ENCODE data around the gene DDC.

Gene DDC

GRCh38 chr7:50512384-50512783 lies 52.8 kb downstream of the DDC start:
- no peak for DNase-seq (ENCODE audit: low read depth in 1 of 2, low spot score in 1 of 2)
- in situ Hi-C loops (cut with HindIII; ENCODE audit: low pct_unique_long_range_greater_than_20kb, low sequenced_read_pairs), result no loop called here
- no peak for TF ChIP-seq JUND (IDR thresholded peaks at IDR 0.05; ENCODE audit: low read depth)

- in situ Hi-C loops (cut with HindIII; ENCODE audit: low pct_unique_long_range_greater_than_20kb, low sequenced_read_pairs), result no loop called here
- DNase-seq (ENCODE audit: low read depth in 1 of 2, low spot score in 1 of 2), result no peak
- TF ChIP-seq JUND (IDR thresholded peaks at IDR 0.05; ENCODE audit: low read depth), result no peak
Measured at GRCh38 chr7:50509459-50509858, 55.7 kb downstream of the DDC start.

GRCh38 chr7:50508471-50508943 lies 56.7 kb downstream of the DDC start:
- TF ChIP-seq JUND (IDR thresholded peaks at IDR 0.05; ENCODE audit: low read depth), result no peak
- in situ Hi-C loops (cut with HindIII; ENCODE audit: low pct_unique_long_range_greater_than_20kb, low sequenced_read_pairs), result no loop called here
- no peak for DNase-seq (ENCODE audit: low read depth in 1 of 2, low spot score in 1 of 2)

- no peak for TF ChIP-seq JUND (IDR thresholded peaks at IDR 0.05; ENCODE audit: low read depth)
- DNase-seq (ENCODE audit: low read depth in 1 of 2, low spot score in 1 of 2), result no peak
- in situ Hi-C loops (cut with HindIII; ENCODE audit: low pct_unique_long_range_greater_than_20kb, low sequenced_read_pairs), result no loop called here
Measured at GRCh38 chr7:50507898-50508470, 57.2 kb downstream of the DDC start.

GRCh38 chr7:50505553-50506210 lies 59.5 kb downstream of the DDC start:
- no peak for TF ChIP-seq JUND (IDR thresholded peaks at IDR 0.05; ENCODE audit: low read depth)
- no peak for DNase-seq (ENCODE audit: low read depth in 1 of 2, low spot score in 1 of 2)
- in situ Hi-C loops (cut with HindIII; ENCODE audit: low pct_unique_long_range_greater_than_20kb, low sequenced_read_pairs), result no loop called here

GRCh38 chr7:50504646-50505546 lies 60.3 kb downstream of the DDC start:
- in situ Hi-C loops (cut with HindIII; ENCODE audit: low pct_unique_long_range_greater_than_20kb, low sequenced_read_pairs), result no loop called here
- no peak for TF ChIP-seq JUND (IDR thresholded peaks at IDR 0.05; ENCODE audit: low read depth)
- no peak for DNase-seq (ENCODE audit: low read depth in 1 of 2, low spot score in 1 of 2)

- TF ChIP-seq JUND (IDR thresholded peaks at IDR 0.05; ENCODE audit: low read depth), result no peak
- DNase-seq (ENCODE audit: low read depth in 1 of 2, low spot score in 1 of 2), result no peak
- in situ Hi-C loops (cut with HindIII; ENCODE audit: low pct_unique_long_range_greater_than_20kb, low sequenced_read_pairs), result no loop called here
Measured at GRCh38 chr7:50502947-50503346, 62.3 kb downstream of the DDC start.

- in situ Hi-C loops (cut with HindIII; ENCODE audit: low pct_unique_long_range_greater_than_20kb, low sequenced_read_pairs), result no loop called here
- no peak for TF ChIP-seq JUND (IDR thresholded peaks at IDR 0.05; ENCODE audit: low read depth)
- no peak for DNase-seq (ENCODE audit: low read depth in 1 of 2, low spot score in 1 of 2)
Measured at GRCh38 chr7:50502001-50502684, 63.1 kb downstream of the DDC start.

- DNase-seq (ENCODE audit: low read depth in 1 of 2, low spot score in 1 of 2), result no peak
- in situ Hi-C loops (cut with HindIII; ENCODE audit: low pct_unique_long_range_greater_than_20kb, low sequenced_read_pairs), result no loop called here
- no peak for TF ChIP-seq JUND (IDR thresholded peaks at IDR 0.05; ENCODE audit: low read depth)
Measured at GRCh38 chr7:50499092-50499491, 66.1 kb downstream of the DDC start.

- in situ Hi-C loops (cut with HindIII; ENCODE audit: low pct_unique_long_range_greater_than_20kb, low sequenced_read_pairs), result no loop called here
- no peak for DNase-seq (ENCODE audit: low read depth in 1 of 2, low spot score in 1 of 2)
- TF ChIP-seq JUND (IDR thresholded peaks at IDR 0.05; ENCODE audit: low read depth), result no peak
Measured at GRCh38 chr7:50497968-50498367, 67.2 kb downstream of the DDC start.

GRCh38 chr7:50497068-50497642 lies 68.0 kb downstream of the DDC start:
- DNase-seq (ENCODE audit: low read depth in 1 of 2, low spot score in 1 of 2), result no peak
- in situ Hi-C loops (cut with HindIII; ENCODE audit: low pct_unique_long_range_greater_than_20kb, low sequenced_read_pairs), result no loop called here

GRCh38 chr7:50496569-50496968 lies 68.6 kb downstream of the DDC start:
- in situ Hi-C loops (cut with HindIII; ENCODE audit: low pct_unique_long_range_greater_than_20kb, low sequenced_read_pairs), result no loop called here
- DNase-seq (ENCODE audit: low read depth in 1 of 2, low spot score in 1 of 2), result no peak
- no peak for TF ChIP-seq JUND (IDR thresholded peaks at IDR 0.05; ENCODE audit: low read depth)

More at GRCh38 chr7:50497068-50497642, 68.0 kb downstream of the DDC start:
- TF ChIP-seq JUND (IDR thresholded peaks at IDR 0.05; ENCODE audit: low read depth), result no peak

All from T47D (cell line).